Measurements from ENCODE around the gene ZNF182.
"Not testable (repeated sequence)": the region's sequence is repeated elsewhere in the genome, so short reads cannot be mapped to it uniquely, and the experiment has no call there.

Gene ZNF182

DNA sequence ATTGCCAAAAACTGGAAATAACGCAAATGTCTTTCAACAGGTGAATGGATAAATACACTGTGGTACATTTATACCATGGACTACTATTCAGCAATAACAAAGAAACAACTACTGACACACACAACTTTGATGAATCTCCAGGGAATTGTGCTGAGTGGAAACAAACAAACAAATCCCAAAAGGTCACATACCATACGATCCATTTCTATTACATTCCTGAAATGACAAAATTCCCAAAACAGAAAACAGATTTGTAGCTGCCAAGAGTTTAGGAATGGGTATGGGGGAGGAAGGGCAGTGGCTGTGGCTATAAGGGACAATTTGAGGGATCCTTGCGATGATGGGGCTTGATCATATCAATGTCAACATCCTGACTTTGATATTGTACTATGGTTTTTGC lies 2.5 kb downstream of the ZNF182 start:
- no peak for DNase-seq (ENCODE audit: low spot score)

DNA sequence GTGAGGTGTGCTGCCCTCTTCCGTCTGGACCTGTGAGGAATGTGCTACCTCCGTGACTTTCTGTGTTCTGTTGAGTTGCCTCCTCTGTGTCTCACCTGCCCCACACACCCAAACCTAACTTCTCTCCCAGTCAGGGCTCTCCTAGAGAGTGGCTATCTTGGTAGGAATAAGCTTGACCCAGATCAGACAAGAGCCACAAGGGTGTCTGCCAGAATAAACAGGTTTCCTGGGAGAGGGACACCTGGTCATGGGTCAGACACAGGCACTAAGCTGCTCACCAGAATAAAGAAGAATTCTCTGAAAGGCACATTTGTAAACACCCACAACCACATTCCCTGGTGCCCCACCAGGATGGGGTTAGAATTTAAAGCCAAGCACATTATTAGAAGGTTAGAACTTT lies 11.1 kb downstream of the ZNF182 start:
- no peak for DNase-seq (ENCODE audit: low spot score)

DNA sequence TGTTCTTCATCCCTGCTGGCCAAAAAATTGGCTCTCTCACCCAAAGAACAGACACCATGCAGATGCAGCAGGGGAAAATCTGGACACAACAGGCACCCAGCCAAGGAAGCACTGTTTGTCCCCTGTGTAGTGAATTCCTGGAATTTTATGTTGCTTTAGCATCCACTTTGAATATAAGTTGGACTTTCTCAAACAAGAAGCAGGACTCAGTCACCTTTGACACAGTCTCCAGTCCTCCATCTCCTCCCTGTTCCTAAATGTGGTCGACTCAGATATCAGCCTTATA lies 11.8 kb downstream of the ZNF182 start:
- DNase-seq (ENCODE audit: low spot score), result no peak

DNA sequence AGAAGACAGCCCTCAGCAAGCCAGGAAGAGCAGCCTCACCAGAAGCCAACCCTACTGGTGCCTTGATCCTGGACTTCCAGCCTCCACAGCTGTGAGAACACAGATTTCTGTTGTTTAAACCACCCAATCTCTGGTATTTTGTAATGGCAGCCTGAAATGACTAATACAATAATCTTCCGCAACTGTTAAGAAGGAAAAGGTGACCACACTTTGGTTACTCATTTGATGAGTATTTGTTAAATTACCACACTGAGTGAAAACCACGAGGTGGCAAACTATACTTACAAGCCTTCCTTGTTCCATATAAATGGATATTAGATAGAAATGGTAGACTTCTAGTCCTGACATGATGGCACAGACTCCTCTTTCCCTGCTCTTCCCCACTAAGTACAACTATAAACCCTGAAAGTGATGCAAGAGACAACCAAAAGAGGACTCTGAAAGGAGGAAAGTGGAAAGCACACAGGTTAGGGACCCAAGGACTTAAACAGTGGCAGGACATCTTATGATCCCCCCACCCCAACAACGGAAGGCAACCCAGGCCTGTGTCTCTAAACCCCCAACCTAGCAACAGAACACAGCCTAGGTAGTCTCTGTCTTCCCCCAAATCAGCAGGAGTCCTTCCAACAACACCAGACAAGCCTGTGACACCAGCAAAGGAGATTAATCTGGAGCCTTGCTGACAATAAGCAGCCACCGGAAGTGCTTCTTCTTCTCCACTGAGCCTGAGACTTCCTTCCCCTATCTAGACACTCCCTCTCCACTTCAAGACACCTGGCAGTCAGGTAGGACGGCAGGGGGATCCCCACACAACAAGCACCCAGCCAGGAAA lies 12.3 kb downstream of the ZNF182 start:
- no peak for DNase-seq (ENCODE audit: low spot score)

DNA sequence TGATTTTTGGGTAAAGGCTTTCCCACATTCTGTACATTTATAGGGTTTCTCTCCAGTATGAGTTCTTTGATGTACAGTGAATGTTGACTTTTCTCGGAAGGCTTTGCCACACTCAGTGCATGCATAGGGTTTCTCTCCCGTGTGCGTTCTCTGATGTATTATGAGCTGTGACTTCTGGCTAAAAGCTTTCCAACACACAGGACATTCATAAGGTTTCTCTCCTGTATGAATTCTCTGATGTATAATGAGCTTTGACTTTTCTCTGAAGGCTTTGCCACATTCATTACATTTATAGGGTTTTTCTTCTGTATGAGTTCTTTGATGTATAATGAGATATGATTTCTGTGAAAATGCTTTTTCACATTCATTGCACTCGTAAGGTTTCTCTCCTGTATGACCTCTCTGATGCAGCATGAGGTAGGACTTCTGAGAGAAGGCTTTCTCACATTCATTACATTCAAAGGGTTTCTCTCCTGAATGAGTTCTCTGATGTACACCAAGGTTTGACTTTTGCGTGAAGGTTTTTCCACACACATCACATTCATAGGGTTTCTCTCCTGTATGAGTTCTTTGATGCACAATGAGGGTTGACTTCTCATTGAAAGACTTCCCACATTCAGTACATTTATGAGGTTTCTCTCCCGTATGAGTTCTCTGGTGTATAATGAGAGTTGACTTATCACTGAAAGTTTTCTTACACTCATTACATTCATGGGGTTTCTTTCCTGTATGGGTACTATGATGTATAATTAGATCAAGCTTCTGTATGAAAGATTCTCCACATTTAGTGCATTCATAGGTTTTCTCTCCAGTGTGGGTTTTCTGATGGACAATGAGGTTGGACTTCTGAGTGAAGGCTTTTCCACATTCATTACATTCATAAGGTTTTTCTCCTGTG lies 27.3 kb downstream of the ZNF182 start:
- DNase-seq (ENCODE audit: low spot score), result no peak

DNA sequence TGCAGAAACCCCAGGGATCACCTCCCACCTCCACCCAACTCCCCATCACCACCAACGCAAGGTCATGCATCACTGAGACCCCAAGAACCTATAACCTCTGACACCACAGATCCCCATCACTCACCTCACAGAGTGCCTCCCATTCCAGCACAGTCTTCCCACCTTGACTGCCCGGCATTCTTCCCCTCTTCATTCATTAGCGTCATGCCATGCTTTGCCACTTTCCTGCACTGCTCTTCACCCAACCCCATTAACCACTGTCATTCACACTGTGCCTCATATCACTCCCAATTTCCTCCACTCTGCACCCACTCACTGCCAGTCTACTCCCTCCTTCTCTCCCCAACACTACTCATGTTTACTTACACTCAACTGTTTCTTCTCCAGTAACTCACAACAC lies 30.6 kb downstream of the ZNF182 start:
- DNase-seq (ENCODE audit: low spot score), result no peak

DNA sequence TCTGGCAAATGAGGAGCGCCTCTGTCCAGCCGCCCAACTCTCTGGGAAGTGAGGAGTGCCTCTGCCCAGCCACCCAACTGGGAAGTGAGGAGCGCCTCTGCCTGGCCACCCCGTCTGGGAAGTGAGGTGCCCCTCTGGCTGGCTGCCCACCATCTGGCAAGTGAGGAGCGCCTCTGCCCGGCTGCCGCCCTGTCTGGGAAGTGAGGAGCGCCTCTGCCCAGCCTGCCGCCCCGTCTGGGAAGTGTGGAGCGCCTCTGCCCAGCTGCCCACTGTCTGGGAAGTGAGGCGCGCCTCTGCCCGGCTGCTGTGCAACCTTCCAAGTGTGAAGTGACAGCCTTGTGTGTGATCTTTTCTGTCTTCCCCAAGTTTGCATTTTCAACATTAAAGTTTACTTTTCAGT lies 38.3 kb downstream of the ZNF182 start:
- DNase-seq (ENCODE audit: low spot score), result not testable (repeated sequence)

DNA sequence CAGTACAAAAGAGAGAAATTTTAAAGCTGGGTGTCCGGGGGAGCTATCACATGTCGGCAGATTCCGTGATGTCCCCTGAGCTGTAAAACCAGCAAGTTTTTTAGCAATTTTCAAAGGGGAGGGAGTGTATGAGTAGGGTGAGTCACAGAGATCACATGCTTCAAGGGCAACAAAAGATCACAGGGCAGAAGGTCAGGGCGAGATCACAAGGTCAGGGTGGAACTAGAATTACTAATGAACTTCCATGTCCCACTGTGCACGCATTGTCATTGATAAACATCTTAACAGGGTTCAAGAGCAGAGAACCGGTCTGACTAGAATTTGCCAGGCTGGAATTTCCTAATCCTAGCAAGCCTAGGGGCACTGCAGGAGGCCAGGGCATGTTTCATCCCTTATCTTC lies 42.0 kb downstream of the ZNF182 start:
- DNase-seq (ENCODE audit: low spot score), result not testable (repeated sequence)

DNA sequence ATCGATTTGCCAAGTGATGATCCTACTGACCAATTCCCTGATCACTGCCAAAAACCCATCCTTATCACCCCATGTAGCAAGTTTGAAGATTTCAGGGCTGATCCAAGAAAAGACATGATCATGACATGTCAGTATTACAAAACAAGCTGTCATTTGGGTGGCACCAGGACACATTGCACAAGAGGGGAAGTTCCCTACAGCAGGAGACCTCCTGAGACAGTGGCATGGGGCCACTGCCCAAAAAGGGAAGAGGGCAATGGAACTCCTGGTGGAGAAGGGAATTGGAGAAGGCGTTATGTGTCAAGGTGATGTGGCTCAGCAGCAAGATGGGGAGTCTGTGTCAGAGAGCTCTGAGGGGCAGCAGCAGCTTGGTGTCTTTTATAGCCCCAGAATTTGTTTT lies 43.4 kb downstream of the ZNF182 start:
- no peak for DNase-seq (ENCODE audit: low spot score)

DNA sequence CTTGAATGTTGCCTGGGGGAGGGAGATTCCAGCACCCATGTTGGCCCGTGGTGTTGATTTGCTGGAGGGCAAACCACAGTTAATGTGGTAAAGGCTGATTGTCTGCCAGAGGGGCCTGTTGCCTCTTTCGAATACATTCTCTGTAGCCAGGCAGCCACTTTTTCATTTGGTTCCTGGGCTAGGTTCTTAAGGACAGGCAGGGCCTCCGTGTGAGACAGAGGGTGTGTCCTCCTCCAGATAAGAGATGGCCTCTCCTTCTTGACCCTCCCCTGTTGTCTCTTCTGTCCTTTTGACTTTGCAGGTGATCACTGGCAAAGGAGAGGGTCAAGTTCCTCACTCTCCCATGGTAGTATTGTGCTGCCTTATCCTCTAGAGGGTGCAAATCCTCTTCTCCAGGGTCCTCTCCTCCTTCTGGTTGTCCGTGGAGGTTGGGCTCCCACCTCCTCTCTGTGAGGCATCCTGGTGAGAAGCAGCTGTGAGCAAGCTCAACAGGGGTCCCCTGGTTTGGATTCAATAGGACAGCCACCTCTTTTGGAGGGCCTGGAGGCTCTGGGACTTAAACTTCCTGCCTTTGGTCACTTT lies 44.9 kb downstream of the ZNF182 start:
- DNase-seq (ENCODE audit: low spot score), result no peak

DNA sequence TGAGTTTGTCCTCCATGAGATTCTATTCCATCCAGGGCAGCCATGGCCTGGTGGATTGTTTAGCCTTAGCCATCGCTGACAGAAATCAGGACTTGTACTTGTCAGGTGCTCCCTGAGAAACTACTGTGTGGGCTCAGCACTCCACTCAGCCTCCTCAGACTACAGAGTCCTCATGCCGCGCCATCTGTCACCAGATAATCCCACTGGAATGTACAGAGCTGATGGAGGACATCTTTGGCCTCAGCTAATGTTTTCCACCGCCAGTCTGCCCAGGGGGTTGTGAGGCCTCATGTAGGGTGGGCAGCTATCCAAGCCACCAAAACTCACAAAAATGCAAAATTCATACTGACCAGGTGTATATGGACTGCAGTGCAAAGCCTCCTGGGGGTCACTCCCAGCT lies 45.6 kb downstream of the ZNF182 start:
- not testable (repeated sequence) for DNase-seq (ENCODE audit: low spot score)

DNA sequence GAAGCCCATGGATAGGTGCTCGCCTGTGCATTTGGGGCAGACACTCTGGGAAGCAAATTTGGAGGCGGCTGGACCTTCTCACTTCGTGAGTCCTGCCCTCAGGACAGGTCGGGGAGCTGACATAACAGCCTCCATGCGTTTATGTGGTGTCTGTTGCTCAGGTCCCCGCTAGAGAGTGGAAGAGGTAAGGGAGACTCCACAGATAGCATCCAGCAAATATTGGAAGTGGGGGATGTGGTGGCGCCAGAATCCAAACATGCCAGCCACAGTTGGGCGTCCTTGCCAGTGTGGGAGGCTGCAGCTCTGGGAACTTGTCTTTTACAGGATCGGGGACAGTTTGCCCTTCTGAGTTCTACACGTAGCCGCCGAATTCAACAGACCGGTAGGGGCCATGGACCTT lies 47.8 kb downstream of the ZNF182 start:
- DNase-seq (ENCODE audit: low spot score), result no peak

DNA sequence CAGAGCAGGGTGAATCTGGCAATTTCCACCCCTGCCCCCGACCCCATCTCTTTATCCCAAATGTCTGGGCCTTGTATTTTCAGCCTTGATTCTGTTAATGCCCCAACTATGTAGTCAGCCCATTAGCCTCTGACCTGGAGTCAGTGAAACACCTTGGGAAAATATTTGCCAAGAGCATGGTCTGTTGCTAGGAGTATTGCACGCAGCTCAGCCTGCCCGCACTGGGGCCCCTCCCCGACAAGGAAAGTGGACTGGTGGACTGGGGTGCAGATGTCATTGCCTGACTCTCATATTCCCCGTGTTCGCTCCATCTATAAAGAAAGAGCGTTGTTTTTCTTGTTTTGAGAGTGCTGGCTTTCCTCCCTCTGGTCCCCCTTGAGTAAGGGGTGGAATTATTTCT lies 48.5 kb downstream of the ZNF182 start:
- not testable (repeated sequence) for DNase-seq (ENCODE audit: low spot score)

DNA sequence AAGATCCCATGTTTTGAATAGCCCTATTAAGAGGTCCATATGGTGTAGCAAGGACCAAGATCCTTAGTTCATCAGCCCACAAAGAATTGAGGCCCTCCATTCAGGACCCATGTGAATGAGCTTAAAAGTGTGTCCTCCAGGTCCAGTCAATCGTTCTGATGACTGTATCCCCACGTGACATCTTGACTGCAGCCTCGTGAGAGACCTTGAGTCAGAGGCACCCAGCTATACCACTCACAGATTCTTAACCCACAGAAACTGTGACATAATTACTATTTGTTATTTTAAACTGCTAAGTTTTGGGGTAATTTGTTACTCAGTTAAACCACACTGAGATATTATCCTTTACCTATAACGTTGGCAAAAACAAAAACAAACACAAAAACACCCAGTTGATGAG lies 62.4 kb downstream of the ZNF182 start:
- no peak for DNase-seq (ENCODE audit: low spot score)

DNA sequence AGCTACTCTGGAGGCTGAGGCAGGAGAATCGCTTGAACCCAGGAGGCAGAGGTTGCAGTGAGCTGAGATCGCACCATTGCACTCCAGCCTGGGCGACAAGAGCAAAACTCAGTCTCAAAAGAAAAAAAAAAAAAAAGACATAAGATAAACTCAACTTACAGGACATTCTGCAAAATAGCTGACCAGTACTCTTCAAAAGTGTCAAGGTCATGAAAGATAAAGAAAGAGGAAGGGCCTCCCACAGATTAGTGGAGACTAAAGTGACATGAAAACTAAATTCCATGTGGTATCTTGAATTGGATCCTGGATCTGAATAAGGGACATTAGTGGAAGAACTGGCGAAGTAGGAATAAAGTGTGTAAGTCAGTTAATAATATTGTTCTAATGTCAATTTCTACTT lies 63.3 kb downstream of the ZNF182 start:
- no peak for DNase-seq (ENCODE audit: low spot score)

DNA sequence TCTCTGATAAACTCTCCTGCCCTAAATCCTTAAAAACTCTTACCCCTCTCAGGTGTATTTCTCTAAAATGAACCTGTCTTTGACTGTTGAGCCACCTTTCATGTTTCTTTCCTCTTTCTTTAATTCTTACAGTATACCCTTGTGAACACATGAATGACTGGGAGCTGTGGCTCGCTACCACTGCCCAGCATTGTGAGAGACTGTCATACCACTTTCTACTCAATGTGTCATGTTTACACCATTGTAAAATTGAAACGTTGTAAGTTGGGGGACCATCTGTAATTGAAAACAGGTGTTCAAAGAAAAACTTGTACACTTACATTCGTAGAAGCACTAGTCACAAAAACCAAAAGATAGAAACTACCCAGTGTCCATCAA lies 66.9 kb downstream of the ZNF182 start:
- DNase-seq (ENCODE audit: low spot score), result no peak

DNA sequence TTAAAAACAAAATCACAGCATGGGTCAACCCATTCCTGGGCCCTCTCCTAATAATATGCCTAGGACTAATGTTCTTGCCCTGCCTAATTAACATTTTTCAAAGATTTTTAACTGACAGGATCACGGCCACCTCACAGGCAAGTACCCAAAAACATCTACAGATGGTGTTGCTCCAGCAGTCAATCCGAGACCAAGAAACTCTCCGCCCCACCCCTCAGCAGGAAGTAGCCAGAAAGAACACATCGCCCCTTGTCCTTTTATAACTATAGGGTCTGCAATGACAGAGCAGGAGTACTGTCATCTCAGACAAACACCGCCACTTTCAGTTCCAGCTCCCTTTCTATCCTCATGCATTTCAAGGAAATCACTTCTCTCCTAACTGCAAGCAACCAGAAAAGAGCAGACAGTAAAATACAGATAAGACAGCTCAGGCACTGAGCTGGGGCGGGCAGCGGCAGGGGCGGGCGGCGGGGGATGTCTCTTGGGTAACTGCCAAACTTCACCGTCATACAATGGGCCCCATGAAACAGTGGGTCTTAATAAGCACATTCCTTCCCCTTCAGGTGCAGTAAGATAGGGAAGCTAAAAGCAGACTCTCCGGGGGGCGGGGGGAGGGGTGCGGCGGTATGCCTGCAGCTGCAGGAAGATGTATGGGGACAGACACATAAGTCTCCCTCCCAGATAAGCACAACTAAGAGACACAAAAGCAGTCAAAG lies 67.4 kb downstream of the ZNF182 start:
- no peak for DNase-seq (ENCODE audit: low spot score)

DNA sequence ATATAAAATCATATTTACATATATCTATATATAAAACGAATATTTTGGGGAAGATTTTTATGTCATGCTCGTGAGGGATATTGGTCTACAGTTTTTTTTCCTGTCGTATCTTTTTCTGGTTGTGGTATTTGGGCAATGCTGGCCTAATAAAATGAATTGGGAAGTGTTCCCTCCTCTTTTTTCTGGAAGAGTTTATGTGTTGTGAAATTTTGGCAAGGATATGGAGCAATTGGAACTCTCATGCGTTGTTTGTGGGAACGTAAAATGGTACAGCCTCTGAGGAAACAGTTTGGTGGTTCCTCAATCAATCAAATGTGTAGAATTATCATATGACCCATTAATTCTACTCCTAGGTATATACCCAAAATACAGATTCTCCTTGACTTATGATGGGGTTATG lies 69.8 kb downstream of the ZNF182 start:
- DNase-seq (ENCODE audit: low spot score), result no peak

DNA sequence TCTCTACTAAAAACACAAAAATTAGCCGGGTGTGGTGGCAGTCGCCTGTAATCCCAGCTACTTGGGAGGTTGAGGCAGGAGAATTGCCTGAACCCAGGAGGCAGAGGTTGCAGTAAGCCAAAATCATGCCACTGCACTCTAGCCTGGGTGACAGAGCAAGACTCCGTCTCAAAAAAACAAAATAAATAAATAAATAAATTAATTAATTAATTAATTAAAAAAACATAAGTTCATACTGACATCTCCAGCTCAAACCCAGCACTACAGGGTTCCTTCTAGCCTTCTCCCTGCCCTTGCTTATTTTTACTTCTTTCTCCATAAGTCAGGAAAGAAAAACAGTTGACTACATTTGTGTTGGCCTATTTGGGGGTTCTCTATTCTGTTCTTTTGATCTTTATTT lies 71.8 kb downstream of the ZNF182 start:
- DNase-seq (ENCODE audit: low spot score), result not testable (repeated sequence)

DNA sequence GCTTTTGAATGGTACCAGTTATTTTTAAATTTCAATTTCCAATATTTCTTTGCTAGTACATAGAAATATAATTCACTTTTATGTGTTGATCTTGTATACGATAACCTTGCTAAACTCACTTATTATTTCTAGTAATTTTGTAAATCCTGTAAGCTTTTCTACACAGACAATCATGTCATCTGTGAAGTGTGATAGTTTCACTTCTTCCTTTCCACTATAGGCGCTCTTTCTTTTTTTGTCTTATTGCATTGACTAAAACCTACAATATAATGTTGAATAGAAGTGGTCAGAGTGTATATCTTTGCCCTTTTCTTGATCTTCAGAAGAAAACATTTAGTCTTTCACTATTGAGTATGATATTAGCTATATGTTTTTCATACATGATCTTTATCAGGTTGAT lies 76.6 kb downstream of the ZNF182 start:
- no peak for DNase-seq (ENCODE audit: low spot score)

Data from hematopoietic multipotent progenitor cell treated with erythropoietin and hydrocortisone succinate and interleukin-3 and kit ligand, for 17 days (in vitro differentiated cells).